Activated CD4-positive, alpha-beta T cell treated with anti-CD3 and anti-CD28 coated beads, Interleukin-2, amount 50 U/mL, for 1 hour (primary cell): ENCODE data around the gene HOATZ.

Source experiments
- DNase-seq: peaks from one replicate; pipeline ENCODE4 v3.0.0-alpha.2; 2020

HOATZ gene

DNA sequence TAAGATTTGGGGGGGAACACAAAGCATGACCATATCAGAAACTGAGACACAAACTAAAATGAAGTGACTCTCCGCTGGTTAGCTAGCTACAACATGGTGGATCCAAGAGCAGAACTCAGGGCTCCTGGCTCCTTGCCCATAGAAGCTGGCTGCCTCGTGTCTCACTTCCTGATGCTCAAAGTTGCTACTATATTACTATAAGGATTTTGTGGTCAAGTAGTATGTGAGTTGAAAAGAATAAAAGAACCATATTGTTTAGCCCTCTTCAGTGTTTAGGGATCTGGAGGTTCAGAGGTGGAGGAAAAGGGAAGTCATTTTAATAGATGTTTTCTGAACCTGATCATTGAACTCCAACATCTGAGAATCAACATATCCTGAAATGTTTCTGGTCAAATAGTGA, 70.8 kb downstream of the HOATZ start:
- DNase-seq: no peak

DNA sequence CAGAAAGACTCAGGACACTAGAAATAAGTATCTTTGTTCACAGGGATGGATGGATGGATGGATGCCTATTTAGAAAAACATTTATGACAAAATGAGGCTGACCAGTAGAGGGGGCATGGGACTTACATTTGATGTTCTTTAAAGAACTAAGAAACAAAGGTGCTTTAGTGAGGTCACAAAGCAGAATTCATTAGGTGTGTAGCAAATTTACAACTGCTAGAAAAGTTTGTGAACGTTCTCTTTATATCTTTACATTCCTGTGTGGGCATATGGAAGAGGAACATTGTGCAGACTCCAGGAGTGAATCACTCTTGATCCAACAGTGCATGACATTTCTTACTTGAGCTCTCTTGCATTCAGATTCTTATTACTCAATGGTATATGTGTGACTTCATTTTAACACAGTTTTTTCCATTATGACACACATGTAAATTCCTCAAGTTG, 71.8 kb downstream of the HOATZ start:
- peak; percentile 47 for DNase-seq
